Mammary epithelial cell (primary cell): ENCODE data around the gene DDX42.

Experiments used
- CTCF ChIP-seq, 2 donors: IDR thresholded peaks in 1 of 2; conservative IDR thresholded peaks in 1 of 2; 2 replicates each; pipeline ENCODE4 v1.5.1; 2011 to 2012; ENCODE audit warnings: inconsistent platforms in 2 of 2, low read length in 2 of 2, mild to moderate bottlenecking in 2 of 2, control low read depth in 1 of 2, low read depth in 1 of 2; ENCODE audit not compliant: insufficient read depth in 1 of 2; ENCODE audit errors: extremely low read depth in 1 of 2
- EZH2 ChIP-seq: IDR thresholded peaks from 2 replicates; pipeline ENCODE4 v1.6.1; 2012; ENCODE audit warnings: low read length, inconsistent platforms, borderline replicate concordance

DNA sequence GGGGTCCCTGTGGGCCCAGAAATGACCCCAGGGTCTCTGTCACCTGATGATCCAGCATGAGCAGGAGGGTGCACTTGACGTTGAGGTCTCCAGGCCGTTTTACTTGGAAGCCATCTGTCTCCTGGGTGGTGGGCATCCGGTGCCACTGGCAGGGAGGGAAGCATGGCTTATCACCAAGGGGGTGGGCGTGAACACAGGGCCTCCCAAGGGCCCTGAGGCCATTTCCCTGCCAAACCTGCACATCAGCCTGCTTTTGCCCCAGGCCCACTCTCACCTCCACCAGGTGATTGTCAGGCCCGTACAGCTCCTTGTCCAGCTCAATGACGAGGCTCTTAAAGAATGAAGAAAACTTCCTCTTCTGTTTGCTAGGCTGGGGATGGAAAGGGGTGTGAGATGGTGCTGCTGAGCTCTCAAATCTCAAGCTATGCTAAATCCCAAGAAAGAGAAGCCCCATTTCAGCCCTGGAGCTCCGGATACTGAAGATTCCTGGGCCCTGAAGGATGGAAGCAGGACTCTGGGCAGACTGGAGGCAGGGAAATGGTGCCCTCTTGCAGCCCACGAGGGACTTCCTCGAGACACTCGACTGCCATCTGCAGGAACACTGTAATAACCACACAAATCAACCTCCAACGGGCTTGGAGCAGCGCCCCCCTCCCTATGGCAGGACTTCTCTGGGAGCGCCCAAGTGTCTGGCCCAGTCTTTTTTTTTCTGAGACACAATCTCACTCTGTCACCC lies 60.6 kb downstream of the DDX42 start:
- TF ChIP-seq CTCF (conservative IDR thresholded peaks at IDR 0.05 in 1 of 2, IDR thresholded peaks at IDR 0.05 in 1 of 2; ENCODE audit: extremely low read depth in 1 of 2, insufficient read depth in 1 of 2, low read depth in 1 of 2, low read length in 2 of 2) (peak; percentile 76), EZH2 (no peak)
